ENCODE results near the gene AUH. TPM values are rescaled to one million over a fixed set of nuclear protein-coding genes. Genes with fewer than 3 reads are reported as not detected.

AUH gene
- polyA plus RNA-seq, 3 donors: 4.0 to 9.9 (median 8.4) TPM

DNA sequence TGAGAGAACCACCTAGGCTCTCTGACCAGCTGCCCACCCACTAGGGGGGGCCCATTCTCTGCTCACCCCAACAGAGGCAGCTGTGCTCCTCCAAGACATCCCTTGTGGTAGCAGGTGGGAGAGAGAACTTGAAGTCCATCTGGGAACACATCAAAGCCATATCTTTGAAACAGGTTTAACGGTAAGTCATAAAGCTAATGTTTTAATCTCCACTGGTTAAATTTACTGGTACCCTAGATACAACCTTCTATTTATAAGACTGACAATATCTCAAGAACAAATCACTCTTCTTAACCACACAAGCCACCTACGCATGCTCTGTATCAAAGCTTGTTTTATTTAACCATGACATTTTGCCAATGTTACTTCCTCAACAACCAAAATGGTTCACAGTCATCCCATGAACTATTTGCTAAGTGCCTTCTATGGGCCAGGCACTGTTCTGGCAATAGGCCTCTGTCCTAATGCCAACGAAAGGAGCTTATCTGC is 20.4 kb downstream of the AUH start:
- Histone ChIP-seq H3K4me2 (replicated peaks; ENCODE audit: extremely low read depth, low read length, poor library complexity, severe bottlenecking) (no peak overlapping the region), H3K27ac (ENCODE audit: low read depth in 1 of 2, low read length in 2 of 2) (no peak overlapping the region), H3K27me3 (ENCODE audit: control insufficient read depth in 2 of 2, insufficient read depth in 2 of 2, low read length in 2 of 2) (no peaks in the 10 kb centered on the region), H4K20me1 (ENCODE audit: insufficient read depth, low read length) (peaks cover under 1% of the 10 kb centered on the region), H3K9me3 (replicated peaks in 1 of 2; ENCODE audit: control insufficient read depth in 1 of 2, insufficient read depth in 1 of 2, low read length in 2 of 2) (peaks cover 6 to 7% of the 10 kb centered on the region in 2 donors), H3K9ac (ENCODE audit: insufficient read depth, low read length, poor library complexity, severe bottlenecking) (no peak overlapping the region), H3K79me2 (ENCODE audit: insufficient read depth, low read length) (no peaks in the 10 kb centered on the region), H3K36me3 (replicated peaks in 1 of 2; ENCODE audit: control insufficient read depth in 1 of 2, insufficient read depth in 2 of 2, low read length in 2 of 2) (peaks cover 16 to 47% of the 10 kb centered on the region in 2 donors), H2AFZ (ENCODE audit: insufficient read depth, low read depth, low read length, poor library complexity, severe bottlenecking) (no peak overlapping the region), H3K4me1 (ENCODE audit: control insufficient read depth in 1 of 2, insufficient read depth in 2 of 2, low read length in 2 of 2) (no peaks in the 10 kb centered on the region), H3K4me3 (replicated peaks in 1 of 3; ENCODE audit: low read depth in 2 of 3, low read length in 3 of 3) (no peak overlapping the region)
- no peak for TF ChIP-seq CTCF (IDR thresholded peaks at IDR 0.05)
- Mint-ChIP-seq H3K27me3 (ENCODE audit: low read depth in 3 of 3) (peaks cover 0 to 2% (median 1%) of the 10 kb centered on the region in 3 donors), H3K36me3 (peaks cover 49 to 61% of the 10 kb centered on the region in 2 donors), H3K27ac (peak overlapping the region in 1 of 7 donors; percentile 10), H3K4me1 (no peaks in the 10 kb centered on the region), H3K9me3 (peaks cover 3 to 8% (median 5%) of the 10 kb centered on the region in 7 donors), H3K4me3 (no peak overlapping the region)
- WGBS (ENCODE audit: insufficient coverage): 100% methylated on average over 1 of the region's 3 CpGs
- intact Hi-C loops (cut with micrococcal nuclease): loop anchor here in 1 of 2 donors (5.0 kb wide), 1 partner anchor 34 kb away; no protein-coding TSS in a partner anchor
- no peak for DNase-seq

GRCh38 chr9:91340395-91340967 is 21.2 kb downstream of the AUH start:
- TF ChIP-seq CTCF (IDR thresholded peaks at IDR 0.05): no peak
- Mint-ChIP-seq H3K36me3 (peaks cover 50 to 60% of the 10 kb centered on the region in 2 donors), H3K27me3 (ENCODE audit: low read depth in 3 of 3) (peaks cover 0 to 2% (median 1%) of the 10 kb centered on the region in 3 donors), H3K9me3 (peaks cover 3 to 8% (median 5%) of the 10 kb centered on the region in 7 donors), H3K4me1 (no peaks in the 10 kb centered on the region), H3K4me3 (no peak overlapping the region), H3K27ac (peak overlapping the region in 1 of 7 donors; percentile 12)
- Histone ChIP-seq H3K4me3 (replicated peaks in 1 of 3; ENCODE audit: low read depth in 2 of 3, low read length in 3 of 3) (no peak overlapping the region), H3K27me3 (ENCODE audit: control insufficient read depth in 2 of 2, insufficient read depth in 2 of 2, low read length in 2 of 2) (no peaks in the 10 kb centered on the region), H3K9me3 (replicated peaks in 1 of 2; ENCODE audit: control insufficient read depth in 1 of 2, insufficient read depth in 1 of 2, low read length in 2 of 2) (peaks cover 6 to 7% of the 10 kb centered on the region in 2 donors), H3K79me2 (ENCODE audit: insufficient read depth, low read length) (no peaks in the 10 kb centered on the region), H3K27ac (ENCODE audit: low read depth in 1 of 2, low read length in 2 of 2) (no peak overlapping the region), H3K36me3 (replicated peaks in 1 of 2; ENCODE audit: control insufficient read depth in 1 of 2, insufficient read depth in 2 of 2, low read length in 2 of 2) (peaks cover 16 to 47% of the 10 kb centered on the region in 2 donors), H4K20me1 (ENCODE audit: insufficient read depth, low read length) (no peaks in the 10 kb centered on the region), H3K9ac (ENCODE audit: insufficient read depth, low read length, poor library complexity, severe bottlenecking) (no peak overlapping the region), H2AFZ (ENCODE audit: insufficient read depth, low read depth, low read length, poor library complexity, severe bottlenecking) (no peak overlapping the region), H3K4me2 (replicated peaks; ENCODE audit: extremely low read depth, low read length, poor library complexity, severe bottlenecking) (no peak overlapping the region), H3K4me1 (ENCODE audit: control insufficient read depth in 1 of 2, insufficient read depth in 2 of 2, low read length in 2 of 2) (no peaks in the 10 kb centered on the region)
- intact Hi-C loops (cut with micrococcal nuclease): loop anchor here in 1 of 2 donors (5.0 kb wide), 1 partner anchor 33 kb away; no protein-coding TSS in a partner anchor
- no peak for DNase-seq
- 80% methylated on average over 1 of the region's 1 CpG for WGBS (ENCODE audit: insufficient coverage)
